ACHN (cell line): Measurements from ENCODE around the gene TFPI.

Experiments used
- DNase-seq: peaks from one replicate; pipeline ENCODE4 v3.0.0-alpha.2; 2015
- in situ Hi-C: cut with HindIII; loops from 2 replicates; pipeline ENCODE4 v1.10.0; 2017; ENCODE audit warnings: low sequenced_read_pairs, low pct_ligation_motif_present, low pct_unique_long_range_greater_than_20kb

Gene TFPI

DNA sequence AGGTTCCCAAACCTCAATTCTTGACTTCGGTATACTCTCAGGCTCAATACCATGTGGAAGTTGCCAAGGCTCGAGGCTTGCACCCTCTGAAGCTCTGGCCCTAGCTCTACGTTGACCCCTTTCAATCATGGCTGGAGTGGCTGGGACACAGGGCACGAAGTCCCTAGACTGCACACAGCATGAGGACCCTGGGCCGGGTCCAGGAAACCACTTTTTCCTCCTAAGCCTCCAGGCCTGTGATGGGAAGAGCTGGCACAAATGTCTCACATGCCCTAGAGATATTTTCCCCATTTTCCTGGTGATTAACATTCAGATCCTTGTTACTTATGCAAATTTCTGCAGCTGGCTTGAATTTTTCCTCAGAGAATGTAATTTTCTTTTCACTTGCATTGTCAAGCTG, 61.1 kb downstream of the TFPI start:
- DNase-seq, result no peak
- in situ Hi-C loops, result no loop called here

DNA sequence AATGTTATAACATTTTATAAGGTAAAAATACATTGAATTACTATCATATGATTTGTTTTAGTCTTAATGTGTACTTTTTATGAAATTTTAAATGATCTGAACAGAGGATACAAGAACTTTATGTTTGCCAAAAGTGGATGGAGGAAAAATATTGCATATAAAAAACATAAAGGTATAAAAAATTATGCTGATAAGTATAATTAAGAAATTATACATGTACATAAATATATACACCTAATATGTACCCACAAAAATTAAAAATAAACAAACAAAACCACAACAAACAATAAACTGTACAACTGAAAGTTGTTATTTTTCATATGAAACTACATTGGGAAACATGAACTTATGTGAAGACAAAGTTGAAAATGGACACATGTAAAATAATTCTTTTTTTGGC, 68.0 kb downstream of the TFPI start:
- in situ Hi-C loops, result no loop called here
- no peak for DNase-seq

DNA sequence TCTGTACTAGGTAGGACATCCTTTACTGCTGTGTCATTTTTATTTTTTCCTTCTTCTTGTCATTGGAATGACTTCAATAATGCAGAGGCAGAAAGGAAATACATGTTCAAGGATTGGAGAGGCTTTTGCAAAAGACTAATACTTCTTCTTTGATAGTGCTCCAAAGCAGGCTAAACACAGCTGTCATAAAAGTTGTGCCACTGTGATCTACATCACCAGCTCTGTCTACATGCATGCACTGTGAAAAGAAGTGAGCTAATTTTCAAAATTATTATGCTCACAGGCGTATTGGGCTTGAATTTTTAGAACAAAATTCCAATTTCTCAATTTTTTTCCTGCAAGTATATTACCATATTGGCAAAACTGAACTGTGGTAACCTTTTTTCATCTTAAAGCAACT, 68.7 kb downstream of the TFPI start:
- DNase-seq, result no peak
- in situ Hi-C loops, result no loop called here

- in situ Hi-C loops, result no loop called here
Observed at GRCh38 chr2:187483537-187483936, 70.7 kb downstream of the TFPI start.

DNA sequence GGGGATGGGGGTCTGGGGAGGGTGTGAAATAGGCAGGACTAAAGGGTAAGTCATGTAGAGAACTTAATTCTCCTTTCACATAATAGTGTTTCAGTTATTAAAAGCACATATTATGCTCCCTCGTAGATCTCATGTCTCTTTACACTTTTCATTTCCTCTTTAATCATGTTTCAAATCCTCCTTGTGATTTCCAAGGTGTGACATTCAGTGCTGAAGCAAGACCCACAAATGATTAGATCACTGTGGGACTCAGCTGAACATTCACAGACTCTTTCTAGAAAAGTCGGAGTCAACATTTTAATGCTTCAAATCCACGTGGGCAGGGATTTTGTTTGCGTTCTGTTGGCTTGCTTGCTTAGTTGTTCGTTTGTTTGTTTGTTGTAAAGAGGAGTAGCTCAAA, 71.4 kb downstream of the TFPI start:
- in situ Hi-C loops, result no loop called here
- no peak for DNase-seq

More at GRCh38 chr2:187483537-187483936, 70.7 kb downstream of the TFPI start:
- no peak for DNase-seq

DNA sequence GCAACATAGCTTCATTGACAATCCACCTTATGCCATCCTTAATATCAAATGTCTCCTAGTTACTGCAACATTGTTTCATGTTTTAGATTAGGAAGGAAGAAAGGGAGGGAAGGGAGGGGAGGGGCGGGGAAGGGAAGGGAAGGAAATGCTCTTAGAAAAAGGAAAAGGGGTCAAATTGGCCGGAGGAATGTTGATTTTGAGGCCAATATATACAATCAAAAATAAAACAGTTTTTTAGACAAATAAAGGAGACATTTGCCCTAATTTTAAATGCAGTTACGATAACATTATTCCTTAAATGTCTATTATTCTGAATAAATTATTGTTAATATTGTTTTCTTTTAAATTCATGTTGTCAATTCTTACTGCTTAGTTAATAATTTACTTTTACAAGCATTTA, 72.7 kb downstream of the TFPI start:
- DNase-seq, result no peak
- in situ Hi-C loops, result no loop called here

DNA sequence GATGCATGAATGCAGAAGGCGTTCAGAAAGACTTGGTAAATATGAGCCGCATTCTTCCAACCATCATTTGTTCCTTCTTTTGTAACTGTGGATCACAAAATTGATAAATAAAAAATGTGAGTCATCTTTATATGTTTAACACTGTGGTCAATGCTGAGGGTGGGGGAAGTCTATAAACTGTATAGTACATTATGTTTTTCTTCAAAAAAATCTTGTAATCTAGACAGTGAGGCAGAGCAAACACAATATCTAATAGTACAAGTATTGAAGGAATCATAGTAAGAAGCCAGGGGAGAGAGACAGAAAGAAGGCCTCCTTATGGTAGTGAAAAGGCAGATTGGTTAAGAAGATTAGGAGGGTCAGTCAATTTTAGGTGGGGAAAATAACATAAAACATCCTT, 75.5 kb downstream of the TFPI start:
- DNase-seq, result no peak
- in situ Hi-C loops, result no loop called here

DNA sequence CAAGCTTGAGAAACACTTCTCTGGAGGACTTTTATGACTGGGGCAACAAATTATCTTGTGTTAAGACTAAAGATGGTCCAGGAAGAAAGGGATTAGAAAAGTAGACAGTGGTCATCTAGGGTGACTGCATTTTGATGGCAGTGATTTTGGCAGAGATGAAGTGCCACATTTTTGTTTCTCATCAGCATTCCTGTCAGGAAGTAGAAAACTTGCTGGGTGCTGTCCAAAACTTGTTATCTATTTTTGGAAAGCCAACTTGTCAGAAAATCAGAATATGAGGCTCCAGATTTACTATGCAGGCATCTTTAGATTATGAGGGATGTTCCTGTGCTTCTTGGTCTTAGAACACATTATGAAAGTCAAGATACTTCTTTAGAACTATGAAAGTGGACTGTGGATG, 77.2 kb downstream of the TFPI start:
- DNase-seq, result no peak
- in situ Hi-C loops, result no loop called here

DNA sequence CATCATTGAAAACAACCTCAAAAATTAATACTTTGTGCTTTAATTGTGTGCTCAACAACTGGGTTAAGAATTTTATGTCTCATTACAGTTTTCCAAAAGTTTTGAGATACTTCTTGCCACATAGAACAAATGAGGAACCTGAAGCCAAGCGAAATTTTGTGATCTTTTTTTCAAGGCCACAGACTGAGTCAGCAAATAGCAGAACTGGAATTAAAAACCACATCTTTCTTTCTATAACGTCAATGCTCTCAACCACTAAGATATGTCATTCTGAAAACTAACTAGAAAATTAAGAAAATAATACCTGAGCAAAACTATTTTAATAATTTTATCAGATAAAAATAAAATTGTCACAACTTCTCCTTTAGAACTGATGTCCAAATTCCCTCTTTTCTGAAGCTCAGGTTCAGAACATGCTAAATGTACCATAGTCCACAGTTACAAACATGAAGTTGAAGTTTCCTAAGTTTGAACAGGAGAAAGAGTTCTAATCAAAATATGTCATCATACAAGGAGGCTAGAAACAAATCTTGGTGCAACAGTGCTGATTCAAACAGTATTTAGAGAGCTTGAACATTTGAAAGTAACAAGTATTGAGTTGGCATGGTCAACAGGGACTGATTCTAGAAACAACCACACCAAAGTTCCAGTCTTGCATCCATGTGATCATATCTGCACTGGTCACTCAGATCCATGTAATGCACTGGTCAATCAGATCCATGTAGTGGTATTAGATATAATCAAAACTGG, 78.6 kb downstream of the TFPI start:
- in situ Hi-C loops, result no loop called here
- DNase-seq, result no peak

DNA sequence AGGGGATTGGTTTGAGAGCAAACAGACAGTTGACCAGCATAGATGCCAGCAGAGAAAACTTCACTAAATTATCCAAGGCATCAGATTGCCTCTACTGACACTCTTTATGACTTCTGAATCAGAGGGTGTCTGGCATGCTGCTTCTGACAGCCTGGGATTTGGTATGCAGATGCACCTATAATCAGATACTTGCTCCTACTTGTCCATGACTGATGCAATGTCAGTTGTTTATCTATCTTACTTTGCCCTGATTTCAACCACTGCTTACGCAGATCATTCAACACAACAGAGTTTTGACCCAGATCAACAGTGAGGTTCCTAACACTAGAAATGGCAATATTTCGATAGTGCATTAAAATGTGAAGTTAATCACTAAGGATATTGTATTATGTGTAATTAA, 83.5 kb downstream of the TFPI start:
- in situ Hi-C loops, result loop anchor here (25.0 kb wide), 1 partner anchor 608 kb away; no protein-coding TSS in a partner anchor
- DNase-seq, result no peak

DNA sequence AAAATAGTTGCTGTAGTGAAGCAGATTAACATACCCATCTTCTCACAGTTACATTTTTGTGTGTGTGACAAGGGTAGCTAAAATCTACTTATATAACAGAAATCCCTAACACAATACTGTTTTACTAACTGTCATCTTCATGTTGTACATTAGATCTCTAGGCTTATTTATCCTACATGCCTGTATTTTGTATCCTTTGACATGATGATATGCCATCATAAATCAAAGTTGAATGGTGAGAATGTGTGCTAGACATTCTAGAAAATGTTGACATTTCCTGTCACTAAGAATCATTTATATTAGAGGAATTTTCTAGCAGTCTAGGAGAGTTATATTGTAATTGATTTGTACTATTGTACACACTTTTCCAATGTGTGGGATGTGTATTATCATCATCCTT, 84.7 kb downstream of the TFPI start:
- no peak for DNase-seq
- in situ Hi-C loops, result loop anchor here (25.0 kb wide), 1 partner anchor 607 kb away; no protein-coding TSS in a partner anchor

GRCh38 chr2:187468262-187468661, 86.0 kb downstream of the TFPI start:
- in situ Hi-C loops, result loop anchor here (25.0 kb wide), 1 partner anchor 606 kb away; no protein-coding TSS in a partner anchor
- no peak for DNase-seq

GRCh38 chr2:187466129-187466792, 88.0 kb downstream of the TFPI start:
- DNase-seq, result no peak
- in situ Hi-C loops, result loop anchor here (25.0 kb wide), 1 partner anchor 604 kb away; no protein-coding TSS in a partner anchor

DNA sequence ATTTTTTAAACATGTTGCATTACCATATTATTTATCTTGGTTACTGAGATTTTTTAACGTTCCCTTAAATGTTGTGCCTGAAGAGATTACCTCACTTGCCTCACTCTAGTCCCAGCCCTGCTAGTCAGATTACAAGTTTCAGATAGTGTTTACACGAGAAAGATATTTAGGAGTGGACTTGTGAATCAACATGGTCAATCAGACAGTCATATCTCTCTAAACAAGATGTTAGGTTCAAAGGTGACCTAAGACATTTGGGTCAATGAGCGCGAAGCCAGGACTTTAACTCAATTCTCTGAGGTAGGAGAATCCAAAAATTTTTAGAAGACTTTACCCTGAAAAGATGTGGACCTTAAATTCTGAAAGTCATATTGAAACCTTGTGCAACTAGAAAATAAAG, 91.4 kb downstream of the TFPI start:
- in situ Hi-C loops, result loop anchor here (25.0 kb wide), 1 partner anchor 601 kb away; no protein-coding TSS in a partner anchor
- no peak for DNase-seq

- DNase-seq, result peak; percentile 85
- in situ Hi-C loops, result loop anchor here (25.0 kb wide), 1 partner anchor 599 kb away; no protein-coding TSS in a partner anchor
Observed at GRCh38 chr2:187461294-187462261, 92.7 kb downstream of the TFPI start.

DNA sequence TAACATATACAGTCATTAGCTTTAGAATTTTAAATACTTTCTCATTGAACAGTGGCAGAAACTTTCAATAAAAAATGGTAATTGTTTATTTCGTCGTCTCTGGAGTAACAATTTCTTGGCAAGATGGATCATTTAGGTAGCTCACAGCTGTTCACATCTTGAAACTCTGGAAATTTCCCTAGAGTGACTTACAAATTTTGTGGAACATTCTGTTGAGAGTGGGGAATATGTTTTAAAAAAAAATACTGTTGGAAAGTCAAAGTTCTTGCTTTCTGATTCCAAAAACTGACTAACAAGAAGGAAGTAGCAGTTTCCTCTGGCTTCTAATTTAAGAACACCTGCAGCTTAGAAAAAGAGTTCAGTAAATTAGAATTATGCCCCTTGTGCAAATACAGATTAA, 95.0 kb downstream of the TFPI start:
- no peak for DNase-seq
- in situ Hi-C loops, result loop anchor here (25.0 kb wide), 1 partner anchor 597 kb away; no protein-coding TSS in a partner anchor

GRCh38 chr2:187453078-187453641, 101.1 kb downstream of the TFPI start:
- in situ Hi-C loops, result loop anchor here (25.0 kb wide), 1 partner anchor 591 kb away; no protein-coding TSS in a partner anchor

DNA sequence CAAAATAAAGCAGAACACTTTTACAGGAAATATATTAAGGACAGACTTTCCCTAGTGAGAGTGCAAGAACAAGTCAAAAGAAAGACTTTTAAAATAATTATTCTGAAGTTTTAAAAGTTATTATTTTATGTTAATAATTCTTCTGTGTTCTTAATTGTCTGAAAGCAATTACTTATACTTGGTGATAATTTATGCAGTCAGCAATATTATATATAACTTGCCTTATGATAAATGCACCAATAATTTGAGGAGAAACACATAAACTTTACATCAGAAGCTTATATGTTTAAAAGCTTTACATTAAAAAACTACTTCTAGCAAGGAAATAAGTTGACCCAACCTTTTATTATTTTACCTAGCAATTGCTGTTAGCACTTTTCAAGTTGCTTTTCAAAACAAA, 102.7 kb downstream of the TFPI start:
- DNase-seq, result no peak
- in situ Hi-C loops, result loop anchor here (25.0 kb wide), 1 partner anchor 589 kb away; no protein-coding TSS in a partner anchor

More at GRCh38 chr2:187453078-187453641, 101.1 kb downstream of the TFPI start:
- peak; percentile 58 for DNase-seq
